K562 (cell line): ENCODE measurements around the gene BSN. TPM values are rescaled to one million over a fixed set of nuclear protein-coding genes. Genes with fewer than 3 reads are reported as not detected.

ENCODE experiments used
- ATAC-seq: fragments of 200-7000 bp; cut with Tn5 transposase; 3 replicates; pipeline ENCODE4 v1.9.1; 2020; ENCODE audit warnings: moderate library complexity
- BruUV-seq: library from RNA; stranded (reverse); fragments of 400-500 nt; replicated peaks from 2 replicates; lab custom pipeline; 2021; lab: Mats Ljungman, UMichigan
- CTCF ChIA-PET: fragments of 300-600 bp; formaldehyde crosslinking; extraction: SDS; loops from one replicate; lab custom pipeline; 2021; ENCODE audit warnings: low intra/inter-chr PET ratio; lab: Yijun Ruan, JAX
- POLR2A ChIA-PET: fragments of 300-600, 350-650 bp; sonication (Branson Sonifier 250); formaldehyde crosslinking; extraction: SDS; loops from one replicate; lab custom pipeline; 2021; ENCODE audit warnings: antibody characterized with exemption, inconsistent platforms; lab: Yijun Ruan, JAX
- DNase-seq, 4 experiments: peaks; one replicate each; pipeline versions ENCODE4 v3.0.0 to v3.0.0-alpha.2; 2011 to 2018; ENCODE audit warnings: low spot score in 3 of 4, mixed read lengths in 3 of 4; ENCODE audit errors: extremely low read depth in 1 of 4
- FAIRE-seq: peaks from 2 replicates; lab custom pipeline; 2011; peaks lifted over from hg19 to GRCh38; lab: Jason Lieb, UNC
- H2AFZ ChIP-seq: 2 replicates; pipeline ENCODE4 v1.6.0; 2011; ENCODE audit warnings: low read depth, low read length, control low read depth, inconsistent platforms
- H3K27ac ChIP-seq: fragments of 200-600 bp; 3 replicates; pipeline ENCODE4 v1.8.0; 2011; ENCODE audit warnings: low read depth, mild to moderate bottlenecking, control low read depth, inconsistent platforms, low read length, moderate library complexity, mixed read lengths; ENCODE audit errors: extremely low read depth
- H3K27me3 ChIP-seq, 2 experiments: fragments of 300-600 bp in 1 of 2; 2 replicates in 1 of 2; 3 replicates in 1 of 2; pipeline versions ENCODE4 v1.6.0 to v1.8.0; 2011; ENCODE audit warnings: inconsistent platforms in 2 of 2, low read length in 2 of 2, mild to moderate bottlenecking in 1 of 2, mixed read lengths in 1 of 2, moderate library complexity in 1 of 2; ENCODE audit not compliant: control insufficient read depth in 2 of 2, insufficient read depth in 2 of 2
- H3K36me3 ChIP-seq: fragments of 300-600 bp; 3 replicates; pipeline ENCODE4 v1.8.0; 2011; ENCODE audit warnings: mild to moderate bottlenecking, low read length, inconsistent platforms; ENCODE audit not compliant: control insufficient read depth, insufficient read depth
- H3K4me1 ChIP-seq, 2 experiments: fragments of 200-600 bp in 1 of 2; replicated peaks in 1 of 2; 2 replicates in 1 of 2; 3 replicates in 1 of 2; pipeline versions ENCODE4 v1.5.1 to v1.8.0; 2011; ENCODE audit warnings: inconsistent platforms in 2 of 2, low read length in 2 of 2, mild to moderate bottlenecking in 1 of 2, mixed read lengths in 1 of 2, moderate library complexity in 1 of 2; ENCODE audit not compliant: control insufficient read depth in 2 of 2, insufficient read depth in 2 of 2
- H3K4me2 ChIP-seq: 2 replicates; pipeline ENCODE4 v1.6.1; 2011; ENCODE audit warnings: low read length, control low read depth, inconsistent platforms, mixed read lengths; ENCODE audit not compliant: insufficient read depth
- H3K4me3 ChIP-seq: fragments of 200-600 bp; sonication (generic), shearing (Covaris generic); 2 replicates; pipeline ENCODE4 v1.5.1; 2016; ENCODE audit warnings: control low read depth, inconsistent platforms
- H3K79me2 ChIP-seq: fragments of 200-600 bp; 3 replicates; pipeline ENCODE4 v1.8.0; 2011; ENCODE audit warnings: low read length, inconsistent platforms; ENCODE audit not compliant: control insufficient read depth, insufficient read depth
- H3K9ac ChIP-seq, 2 experiments: 2 replicates each; pipeline versions ENCODE4 v1.6.0 to v1.6.1; 2011; ENCODE audit warnings: low read depth in 2 of 2, low read length in 2 of 2, control low read depth in 1 of 2, inconsistent platforms in 1 of 2, mild to moderate bottlenecking in 1 of 2, mixed read lengths in 1 of 2; ENCODE audit not compliant: insufficient read depth in 1 of 2
- H3K9me1 ChIP-seq: one replicate; pipeline ENCODE4 v1.6.0; 2011; ENCODE audit warnings: inconsistent platforms, mild to moderate bottlenecking, low read length, moderate library complexity; ENCODE audit not compliant: control insufficient read depth, insufficient read depth
- H3K9me3 ChIP-seq: replicated peaks from 2 replicates; pipeline ENCODE4 v1.5.1; 2011; ENCODE audit warnings: low read depth, low read length, inconsistent platforms; ENCODE audit not compliant: control insufficient read depth, insufficient read depth
- H4K20me1 ChIP-seq: replicated peaks from 2 replicates; pipeline ENCODE4 v1.6.1; 2011; ENCODE audit warnings: low read length, inconsistent platforms, mixed read lengths; ENCODE audit not compliant: control insufficient read depth, insufficient read depth
- CBX2 ChIP-seq: fragments of 200-600 bp; sonication (generic); IDR thresholded peaks from one replicate; pipeline ENCODE4 v1.6.1; 2012; ENCODE audit warnings: mild to moderate bottlenecking, low read length, inconsistent platforms; ENCODE audit not compliant: insufficient read depth, poor library complexity, severe bottlenecking
- HEY1 ChIP-seq: fragments of 250-450 bp; sonication (Bioruptor Pico); IDR thresholded peaks from 2 replicates; pipeline ENCODE4 v1.5.0; 2020; ENCODE audit warnings: mild to moderate bottlenecking, moderate library complexity, borderline replicate concordance
- KAT8 ChIP-seq: fragments of 450-650 bp; IDR thresholded peaks from 2 replicates; pipeline ENCODE4 v1.6.1; 2016; ENCODE audit warnings: low read depth, mild to moderate bottlenecking
- NFIC ChIP-seq: fragments of 450-650 bp; IDR thresholded peaks from 2 replicates; pipeline ENCODE4 v1.6.1; 2017; ENCODE audit warnings: mild to moderate bottlenecking, inconsistent platforms
- NONO ChIP-seq, 2 experiments: fragments of 200-400 bp in 1 of 2; fragments of 450-650 bp in 1 of 2; formaldehyde crosslinking in 1 of 2; IDR thresholded peaks; 2 replicates each; pipeline ENCODE4 v1.6.1; 2017; ENCODE audit warnings: low read depth in 2 of 2, mild to moderate bottlenecking in 2 of 2, moderate library complexity in 2 of 2, low read length in 1 of 2
- PTRF ChIP-seq: fragments of 450-650 bp; IDR thresholded peaks from 2 replicates; pipeline ENCODE4 v1.6.1; 2016; ENCODE audit warnings: mild to moderate bottlenecking, missing genetic modification characterization, missing compliant biosample characterization
- SOX6 ChIP-seq: fragments of 450-650 bp; IDR thresholded peaks from 2 replicates; pipeline ENCODE4 v1.6.1; 2014; ENCODE audit warnings: mild to moderate bottlenecking
- SP1 ChIP-seq: sonication (generic); formaldehyde crosslinking; IDR thresholded peaks from 2 replicates; pipeline ENCODE4 v1.8.1; 2022; ENCODE audit warnings: mild to moderate bottlenecking, missing genetic modification reagents
- SPI1 ChIP-seq: IDR thresholded peaks from 2 replicates; pipeline ENCODE4 v1.6.1; 2011; ENCODE audit warnings: low read depth, low read length, control low read depth, borderline replicate concordance
- SRSF1 ChIP-seq: fragments of 200-400 bp; formaldehyde crosslinking; IDR thresholded peaks from 2 replicates; pipeline ENCODE4 v1.6.1; 2017; ENCODE audit warnings: mild to moderate bottlenecking, low read depth, low read length, moderate library complexity
- TAF15 ChIP-seq: fragments of 200-400 bp; formaldehyde crosslinking; IDR thresholded peaks from 2 replicates; pipeline ENCODE4 v1.6.1; 2017; ENCODE audit warnings: mild to moderate bottlenecking, low read depth, low read length, moderate library complexity
- YY1 ChIP-seq, 3 experiments: IDR thresholded peaks; 2 replicates each; pipeline ENCODE4 v1.6.1; 2011; ENCODE audit warnings: low read length in 2 of 3, mild to moderate bottlenecking in 2 of 3, moderate library complexity in 2 of 3, borderline replicate concordance in 1 of 3, control low read depth in 1 of 3, low read depth in 1 of 3; ENCODE audit not compliant: insufficient read depth in 3 of 3, insufficient replicate concordance in 2 of 3, control insufficient read depth in 1 of 3, insufficient read length in 1 of 3; ENCODE audit errors: extremely low read depth in 1 of 3
- ZNF316 ChIP-seq: fragments of 450-650 bp; IDR thresholded peaks from 2 replicates; pipeline ENCODE4 v1.6.1; 2016
- ZNF699 ChIP-seq: fragments of 250-450 bp; sonication (Bioruptor Pico); IDR thresholded peaks from 2 replicates; pipeline ENCODE4 v1.8.0; 2021; ENCODE audit warnings: mild to moderate bottlenecking, moderate library complexity; ENCODE audit not compliant: insufficient replicate concordance
- WGBS: fragments of 100-300 bp; shearing (Covaris generic); methylation state at CpG from one replicate; pipeline ENCODE4 v1.1.6; 2016; ENCODE audit warnings: low coverage, mixed read lengths; ENCODE audit not compliant: insufficient coverage; ENCODE audit errors: missing lambda C conversion rate; 5-methylcytosine and 5-hydroxymethylcytosine counted together
- in situ Hi-C: fragments of 300-500 bp; cut with MboI; formaldehyde crosslinking; loops from 4 replicates; pipeline ENCODE4 v1.15.0; 2018; ENCODE audit warnings: inconsistent platforms, mixed read lengths
- intact Hi-C: fragments of 100-400 bp; cut with micrococcal nuclease; formaldehyde crosslinking; loops from 2 replicates; pipeline ENCODE4 v1.14.2; 2022
- polyA plus RNA-seq, 8 experiments: library from polyadenylated mRNA; depleted of rRNA in 4 of 8; stranded (reverse) in 5 of 8; unstranded in 3 of 8; fragments of >200 nt; fragmentation: Nextera tagmentation in 2 of 8; fragmentation: Illumina TruSeq in 1 of 8; extraction: Ambion mirVana in 2 of 8; extraction: Trizol in 1 of 8; gene quantifications; 2 replicates each; pipeline versions ENCODE4 v1.2.1 to v1.2.3, GENCODE V29; 2011 to 2014; ENCODE audit warnings: inconsistent platforms in 1 of 8, missing spikeins in 1 of 8
- total RNA-seq, 7 experiments: library from RNA; depleted of rRNA in 6 of 7; stranded (reverse); fragments of >200 nt in 6 of 7; fragmentation: Illumina TruSeq in 2 of 7; extraction: Trizol in 2 of 7; gene quantifications; 2 replicates each; pipeline versions ENCODE4 v1.2.1 to v1.2.3, GENCODE V29; 2011 to 2021; ENCODE audit warnings: low replicate concordance in 1 of 7
- TF ChIP-seq, protein P1 (sequence below): sonication (generic); formaldehyde crosslinking; IDR thresholded peaks from 2 replicates; pipeline ENCODE4 v1.8.0; 2023; ENCODE audit warnings: mild to moderate bottlenecking, missing genetic modification reagents
- TF ChIP-seq, protein P2 (sequence below): fragments of 450-650 bp; conservative IDR thresholded peaks from 2 replicates; pipeline ENCODE4 v1.6.1; 2016; ENCODE audit warnings: missing genetic modification characterization, low read depth, mild to moderate bottlenecking, missing compliant biosample characterization, moderate library complexity

Gene BSN
- total and polyA plus RNA-seq, 9 of the 15 experiments (the other 6 are each of a cell fraction or from before 2014, with no cell fraction given): 0.03 to 1.5 (median 0.29) TPM

DNA sequence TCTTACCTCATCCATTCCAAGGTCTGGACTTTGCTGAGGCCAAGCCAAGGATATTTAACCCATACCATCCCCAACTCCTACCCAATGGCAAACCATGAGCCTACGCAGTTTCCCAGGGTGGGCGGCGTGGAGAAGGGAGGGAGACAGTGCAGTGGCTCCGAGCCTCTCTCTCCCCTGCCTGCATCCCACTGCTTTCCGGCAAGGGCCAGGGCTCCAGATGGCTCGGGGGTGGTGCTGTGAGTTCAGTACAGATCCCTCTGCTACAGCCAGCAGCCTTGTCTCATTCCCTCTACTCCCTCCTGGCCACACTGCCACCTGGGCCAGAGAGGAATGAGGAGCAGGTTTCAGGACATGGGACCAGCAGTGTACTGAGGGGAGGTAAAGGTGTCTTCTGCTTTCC is 75.6 kb downstream of the BSN start:
- ChIA-PET CTCF (no interaction called here), POLR2A (no interaction called here)
- DNase-seq (no peak), ATAC-seq (no peak), FAIRE-seq (no peak)
- in situ Hi-C loops: no loop called here
- no peak overlapping the region for H3K4me2 ChIP-seq
- no peak overlapping the region for H3K27ac ChIP-seq
- no peaks in the 10 kb centered on the region for H3K79me2 ChIP-seq
- no peak overlapping the region for H2AFZ ChIP-seq
- H3K27me3 ChIP-seq: no peaks in the 10 kb centered on the region
- no peak overlapping the region for H3K9ac ChIP-seq
- H3K9me3 ChIP-seq: no peaks in the 10 kb centered on the region
- BruUV-seq: no TSS peak
- H4K20me1 ChIP-seq: no peaks in the 10 kb centered on the region
- no peak overlapping the region for H3K4me3 ChIP-seq
- no peaks in the 10 kb centered on the region for H3K9me1 ChIP-seq
- TF ChIP-seq CBX2 (no peak), SPI1 (no peak), ZNF316 (no peak), NONO (IDR thresholded peaks at IDR 0.05; ENCODE audit: low read depth in 2 of 2, low read length in 1 of 2) (no peak), ZNF699 (CRISPR knock-in tag) (no peak), NFIC (no peak), PTRF (tag) (no peak), YY1 (IDR thresholded peaks at IDR 0.05; ENCODE audit: borderline replicate concordance in 1 of 3, control insufficient read depth in 1 of 3, extremely low read depth in 1 of 3, insufficient read depth in 3 of 3, insufficient read length in 1 of 3, insufficient replicate concordance in 2 of 3, low read depth in 1 of 3, low read length in 2 of 3) (no peak), SOX6 (no peak), TAF15 (no peak), SP1 (CRISPR knock-in tag) (no peak), HEY1 (no peak), KAT8 (no peak), SRSF1 (no peak)
- TF ChIP-seq, protein P1, sequence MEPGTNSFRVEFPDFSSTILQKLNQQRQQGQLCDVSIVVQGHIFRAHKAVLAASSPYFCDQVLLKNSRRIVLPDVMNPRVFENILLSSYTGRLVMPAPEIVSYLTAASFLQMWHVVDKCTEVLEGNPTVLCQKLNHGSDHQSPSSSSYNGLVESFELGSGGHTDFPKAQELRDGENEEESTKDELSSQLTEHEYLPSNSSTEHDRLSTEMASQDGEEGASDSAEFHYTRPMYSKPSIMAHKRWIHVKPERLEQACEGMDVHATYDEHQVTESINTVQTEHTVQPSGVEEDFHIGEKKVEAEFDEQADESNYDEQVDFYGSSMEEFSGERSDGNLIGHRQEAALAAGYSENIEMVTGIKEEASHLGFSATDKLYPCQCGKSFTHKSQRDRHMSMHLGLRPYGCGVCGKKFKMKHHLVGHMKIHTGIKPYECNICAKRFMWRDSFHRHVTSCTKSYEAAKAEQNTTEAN (CRISPR knock-in tag): no peak
- TF ChIP-seq, protein P2, sequence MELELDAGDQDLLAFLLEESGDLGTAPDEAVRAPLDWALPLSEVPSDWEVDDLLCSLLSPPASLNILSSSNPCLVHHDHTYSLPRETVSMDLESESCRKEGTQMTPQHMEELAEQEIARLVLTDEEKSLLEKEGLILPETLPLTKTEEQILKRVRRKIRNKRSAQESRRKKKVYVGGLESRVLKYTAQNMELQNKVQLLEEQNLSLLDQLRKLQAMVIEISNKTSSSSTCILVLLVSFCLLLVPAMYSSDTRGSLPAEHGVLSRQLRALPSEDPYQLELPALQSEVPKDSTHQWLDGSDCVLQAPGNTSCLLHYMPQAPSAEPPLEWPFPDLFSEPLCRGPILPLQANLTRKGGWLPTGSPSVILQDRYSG (tag): no peak
- no peaks in the 10 kb centered on the region; a peak in 1 of 5 replicates for H3K4me1 ChIP-seq
- no peaks in the 10 kb centered on the region for H3K36me3 ChIP-seq
- intact Hi-C loops: no loop called here
- WGBS: 66% methylated on average over 6 of the region's 6 CpGs
